ENCODE results near the gene PEX14. TPM values are rescaled to one million over a fixed set of nuclear protein-coding genes. Genes with fewer than 3 reads are reported as not detected.

PEX14 gene
- total and polyA plus RNA-seq, 10 of the 15 experiments (the other 5 are each of a cell fraction or from before 2014, with no cell fraction given) = 1.4 to 23.2 (median 12.0) TPM

DNA sequence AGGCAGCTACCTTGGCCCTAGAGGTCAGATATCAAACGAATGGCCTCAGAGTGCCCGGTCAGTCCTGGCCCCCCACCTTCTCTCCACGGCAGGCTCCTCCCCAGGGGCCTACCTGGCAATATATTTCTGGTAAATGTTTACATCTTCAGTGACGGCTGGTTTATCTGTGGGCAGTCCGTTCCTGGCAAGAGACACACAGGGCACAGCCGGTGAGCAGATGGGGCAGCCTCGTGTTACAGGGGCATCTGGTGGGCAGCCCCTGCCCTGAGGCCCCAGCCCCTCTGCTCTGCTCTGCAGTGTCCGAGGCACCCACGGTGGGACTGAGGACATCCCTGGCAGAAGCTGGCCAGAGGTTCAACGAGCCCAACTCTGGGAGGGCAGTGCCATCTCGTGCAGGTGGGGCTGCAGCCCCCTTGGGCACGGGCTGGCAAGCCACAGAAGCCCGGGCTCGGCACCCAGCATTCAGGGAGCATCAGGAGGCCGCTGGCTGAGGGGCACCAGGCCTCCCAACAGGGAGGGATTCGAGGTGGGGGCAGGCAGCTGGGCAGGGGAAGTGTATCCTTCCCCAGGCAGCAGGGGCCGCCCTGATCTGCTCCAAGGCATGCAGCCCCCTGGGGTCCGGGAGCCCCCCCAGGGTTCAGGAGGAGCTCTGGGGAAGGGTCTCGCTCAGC is 183.8 kb downstream of the PEX14 start (continued):
- TF ChIP-seq, protein P1, sequence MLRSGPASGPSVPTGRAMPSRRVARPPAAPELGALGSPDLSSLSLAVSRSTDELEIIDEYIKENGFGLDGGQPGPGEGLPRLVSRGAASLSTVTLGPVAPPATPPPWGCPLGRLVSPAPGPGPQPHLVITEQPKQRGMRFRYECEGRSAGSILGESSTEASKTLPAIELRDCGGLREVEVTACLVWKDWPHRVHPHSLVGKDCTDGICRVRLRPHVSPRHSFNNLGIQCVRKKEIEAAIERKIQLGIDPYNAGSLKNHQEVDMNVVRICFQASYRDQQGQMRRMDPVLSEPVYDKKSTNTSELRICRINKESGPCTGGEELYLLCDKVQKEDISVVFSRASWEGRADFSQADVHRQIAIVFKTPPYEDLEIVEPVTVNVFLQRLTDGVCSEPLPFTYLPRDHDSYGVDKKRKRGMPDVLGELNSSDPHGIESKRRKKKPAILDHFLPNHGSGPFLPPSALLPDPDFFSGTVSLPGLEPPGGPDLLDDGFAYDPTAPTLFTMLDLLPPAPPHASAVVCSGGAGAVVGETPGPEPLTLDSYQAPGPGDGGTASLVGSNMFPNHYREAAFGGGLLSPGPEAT (IDR thresholded peaks at IDR 0.05; ENCODE audit: low read depth) = no peak
- no peak for TF ChIP-seq FOXK2 (IDR thresholded peaks at IDR 0.05)
- TF ChIP-seq HDAC6 (IDR thresholded peaks at IDR 0.05; ENCODE audit: unreplicated experiment) = no peak

DNA sequence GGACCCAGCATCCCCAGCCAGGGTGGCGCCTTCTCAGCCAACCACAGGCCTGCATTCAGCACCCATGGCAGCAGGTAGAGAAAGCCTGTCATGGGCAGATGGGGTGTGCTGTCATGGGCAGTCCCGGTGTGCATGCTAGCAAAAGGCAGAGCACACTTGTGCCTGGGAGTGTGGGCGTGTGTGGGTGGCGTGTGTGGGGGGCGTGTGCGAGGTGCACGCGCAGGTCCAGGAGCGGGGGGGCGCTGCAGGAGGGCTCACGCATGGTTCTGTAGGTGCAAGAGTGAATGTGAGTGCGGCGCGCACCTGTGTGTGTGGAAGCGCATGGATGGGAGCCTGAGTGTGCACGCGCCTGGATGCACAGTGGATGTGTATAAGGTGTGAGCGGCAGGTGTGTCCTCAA is 184.5 kb downstream of the PEX14 start:
- ChIA-PET RAD21 (ENCODE audit: unreplicated experiment) (no interaction called here), POLR2A (no interaction called here), SMC1A (ENCODE audit: uncharacterized antibody, unreplicated experiment) (no interaction called here), CTCF (no interaction called here)
- ATAC-seq (no peak), FAIRE-seq (no peak), DNase-seq (ENCODE audit: low read depth, low spot score) (no peak)
- Histone ChIP-seq H2AFZ (ENCODE audit: control insufficient read depth, low read depth, low read length) (no peak overlapping the region), H3K9ac (ENCODE audit: control insufficient read depth, insufficient read depth, low read length) (no peak overlapping the region), H3K27ac (ENCODE audit: control insufficient read depth, insufficient read depth) (no peak overlapping the region), H3K27me3 (replicated peaks in 1 of 2; ENCODE audit: control insufficient read depth in 2 of 2, insufficient read depth in 2 of 2, low read length in 1 of 2) (no peaks in the 10 kb centered on the region), H3K9me3 (replicated peaks; ENCODE audit: control insufficient read depth, insufficient read depth, low read length) (no peaks in the 10 kb centered on the region), H3K4me2 (ENCODE audit: control insufficient read depth, insufficient read depth) (no peak overlapping the region), H3K79me2 (ENCODE audit: control insufficient read depth, insufficient read depth, low read length) (no peaks in the 10 kb centered on the region), H3K36me3 (ENCODE audit: control insufficient read depth in 2 of 2, insufficient read depth in 2 of 2, low read length in 1 of 2) (peaks cover 0 to 12% of the 10 kb centered on the region in 2 experiments; a peak in 2 of 4 replicates), H3K4me1 (ENCODE audit: control insufficient read depth, insufficient read depth, low read length) (no peaks in the 10 kb centered on the region), H4K20me1 (ENCODE audit: control insufficient read depth, insufficient read depth) (no peaks in the 10 kb centered on the region), H3K4me3 (no peak overlapping the region)
- no TSS peak for BruUV-seq (replicated peaks)
- no peak for TF ChIP-seq NBN (IDR thresholded peaks at IDR 0.05)
- TF ChIP-seq CHD1 (IDR thresholded peaks at IDR 0.05; ENCODE audit: low read depth, low read length) = no peak
- intact Hi-C loops (cut with micrococcal nuclease; ENCODE audit: unreplicated experiment) (no loop called here), in situ Hi-C loops (cut with MboI) (no loop called here)
- 88% methylated on average over 17 of the region's 18 CpGs for WGBS (ENCODE audit: insufficient coverage, insufficient replicate concordance, low lambda C conversion rate, missing lambda C conversion rate)
